ENCODE data around the gene DGCR6.
"Not testable (repeated sequence)": the region's sequence is repeated elsewhere in the genome, so short reads cannot be mapped to it uniquely, and the experiment has no call there.

DGCR6 gene

DNA sequence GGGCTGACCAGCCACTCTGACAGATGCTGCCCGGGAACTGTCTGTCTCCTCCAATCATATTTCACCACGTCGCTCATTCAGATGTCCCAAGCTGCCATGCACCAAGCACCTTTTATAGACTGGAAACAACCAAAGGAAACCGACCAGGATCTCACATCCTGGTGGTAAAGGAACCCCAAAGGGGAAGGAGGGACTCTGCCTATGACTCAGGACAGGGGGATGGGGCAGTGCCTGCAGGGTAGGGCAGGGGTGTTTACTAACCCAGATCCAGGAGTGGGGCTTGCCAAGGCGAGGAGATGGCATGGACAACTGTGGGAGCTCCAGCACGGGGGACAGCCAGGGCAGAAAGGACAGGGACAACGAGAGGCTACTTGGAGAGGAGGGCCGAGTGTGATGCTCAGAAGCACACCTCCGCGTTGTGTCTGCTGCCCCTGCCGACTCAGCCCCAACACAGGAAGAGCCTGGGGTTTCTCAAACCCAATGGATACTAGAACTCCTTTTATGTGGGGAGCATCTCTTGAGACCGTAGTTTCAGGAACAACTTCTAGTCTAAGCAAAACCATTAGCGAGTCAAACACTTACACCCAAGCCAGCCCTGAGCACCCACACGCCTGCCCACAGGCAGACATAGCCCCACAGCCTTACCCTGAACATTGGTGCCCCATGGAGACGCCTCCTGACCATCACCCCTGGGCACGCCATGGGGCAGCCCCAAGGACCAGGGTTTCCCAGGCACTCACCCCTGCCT, 26.0 kb downstream of the DGCR6 start:
- no peak for DNase-seq (ENCODE audit: low read depth)

DNA sequence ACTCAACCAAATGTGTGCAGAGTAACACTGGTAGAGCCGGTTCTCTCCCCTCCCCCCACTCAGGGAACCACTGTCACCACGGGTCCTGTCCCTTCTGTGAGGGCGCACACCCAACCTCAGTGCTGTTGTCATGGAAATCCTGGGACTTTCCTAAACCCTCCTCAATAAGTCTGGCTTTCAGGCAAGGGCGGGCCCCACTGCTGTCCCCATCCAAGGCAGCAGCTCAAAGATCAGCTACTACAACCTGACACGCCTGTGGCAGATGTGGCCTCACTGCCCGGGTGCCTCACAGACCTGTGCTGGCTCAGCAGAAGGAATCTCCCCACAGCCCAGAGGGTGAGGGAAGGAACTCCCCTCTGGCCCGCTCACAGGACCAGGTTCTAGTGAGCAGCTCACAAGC, 27.8 kb downstream of the DGCR6 start:
- DNase-seq (ENCODE audit: low read depth), result no peak

DNA sequence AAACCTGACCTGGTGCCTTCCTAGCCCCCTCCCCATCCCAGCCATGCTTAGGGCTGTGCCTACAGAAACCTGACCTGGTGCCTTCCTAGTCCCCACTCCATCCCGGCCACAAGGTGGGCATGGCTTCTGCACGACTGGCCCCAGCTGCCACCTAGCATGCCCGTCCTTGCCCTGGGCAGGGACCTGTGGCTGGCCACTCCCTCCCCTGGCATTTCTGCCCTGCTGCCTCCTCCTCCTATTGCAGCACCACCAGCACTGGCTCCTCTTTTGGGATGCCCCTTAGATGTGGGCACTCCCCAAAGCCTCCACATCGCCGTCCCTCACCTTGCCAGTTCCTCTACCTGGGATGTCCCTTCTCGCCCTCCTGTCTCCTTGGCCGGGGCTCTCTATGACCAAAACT, 28.6 kb downstream of the DGCR6 start:
- not testable (repeated sequence) for DNase-seq (ENCODE audit: low read depth)

DNA sequence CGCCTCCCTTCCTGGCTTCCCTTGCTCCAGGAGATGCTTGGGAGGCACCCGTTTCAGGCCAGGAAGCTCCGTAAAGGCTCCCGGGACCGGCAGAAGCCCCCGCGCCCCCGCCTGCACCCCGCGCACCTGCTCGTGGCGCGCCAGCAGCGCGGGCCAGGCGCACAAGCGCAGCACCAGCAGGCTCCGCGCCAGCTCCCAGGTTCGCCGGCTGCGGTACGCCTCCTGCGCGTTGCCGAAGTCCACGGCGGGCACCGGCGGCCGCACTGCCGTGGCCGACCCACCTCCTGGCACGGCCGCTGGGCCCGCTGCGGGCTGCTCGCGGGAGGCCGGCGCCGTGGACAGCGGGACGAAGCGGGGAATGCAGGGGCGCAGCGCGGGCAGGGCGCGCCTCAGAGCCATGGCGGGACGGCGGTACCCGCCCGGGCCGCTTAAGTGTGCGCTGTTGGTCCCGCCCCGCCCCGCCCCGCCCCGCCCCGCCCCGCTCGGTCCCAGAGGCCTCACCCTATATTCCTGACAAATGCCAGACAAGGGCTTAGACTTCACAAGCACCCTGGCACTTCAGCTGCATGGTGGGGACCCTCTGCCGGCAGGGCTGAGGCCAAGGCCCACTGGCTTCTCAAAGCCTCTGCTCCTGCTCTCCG, 29.9 kb downstream of the DGCR6 start, which contains the start of gene PRODH:
TSS of gene PRODH (minus strand) at position 405 of the 641 bp plus-strand sequence. CDS start at position 399, 6 bp downstream.
- DNase-seq (ENCODE audit: low read depth), result no peak

DNA sequence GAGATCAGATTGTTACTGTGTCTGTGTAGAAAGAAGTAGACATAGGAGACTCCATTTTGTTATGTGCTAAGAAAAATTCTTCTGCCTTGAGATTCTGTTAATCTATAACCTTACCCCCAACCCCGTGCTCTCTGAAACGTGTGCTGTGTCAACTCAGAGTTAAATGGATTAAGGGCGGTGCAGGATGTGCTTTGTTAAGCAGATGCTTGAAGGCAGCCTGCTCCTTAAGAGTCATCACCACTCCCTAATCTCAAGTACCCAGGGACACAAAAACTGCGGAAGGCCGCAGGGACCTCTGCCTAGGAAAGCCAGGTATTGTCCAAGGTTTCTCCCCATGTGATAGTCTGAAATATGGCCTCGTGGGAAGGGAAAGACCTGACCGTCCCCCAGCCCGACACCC, 32.6 kb downstream of the DGCR6 start:
- not testable (repeated sequence) for DNase-seq (ENCODE audit: low read depth)

DNA sequence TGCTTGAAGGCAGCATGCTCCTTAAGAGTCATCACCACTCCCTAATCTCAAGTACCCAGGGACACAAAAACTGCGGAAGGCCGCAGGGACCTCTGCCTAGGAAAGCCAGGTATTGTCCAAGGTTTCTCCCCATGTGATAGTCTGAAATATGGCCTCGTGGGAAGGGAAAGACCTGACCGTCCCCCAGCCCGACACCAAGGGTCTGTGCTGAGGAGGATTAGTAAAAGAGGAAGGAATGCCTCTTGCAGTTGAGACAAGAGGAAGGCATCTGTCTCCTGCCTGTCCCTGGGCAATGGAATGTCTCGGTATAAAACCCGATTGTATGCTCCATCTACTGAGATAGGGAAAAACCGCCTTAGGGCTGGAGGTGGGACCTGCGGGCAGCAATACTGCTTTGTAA, 41.0 kb downstream of the DGCR6 start:
- DNase-seq (ENCODE audit: low read depth), result not testable (repeated sequence)

DNA sequence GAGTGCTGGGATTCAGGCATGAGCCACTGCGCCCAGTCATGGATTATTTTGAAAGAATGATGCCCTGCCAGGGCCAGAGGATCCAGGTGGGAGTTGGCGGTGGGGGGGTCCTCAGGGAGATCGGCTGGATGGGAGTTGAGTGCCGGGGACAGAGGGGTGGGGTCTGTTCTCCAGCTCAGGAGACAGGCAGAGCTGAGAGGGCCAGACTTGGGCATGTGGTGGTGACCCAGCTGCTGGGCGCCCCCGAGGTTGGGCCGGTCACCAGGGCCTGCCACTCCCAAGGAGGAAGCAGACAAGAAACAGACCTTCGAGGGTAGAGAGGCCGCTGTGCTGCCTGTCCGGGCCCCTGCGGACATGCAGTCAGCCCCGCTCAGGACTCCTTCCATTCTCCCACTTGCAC, 41.8 kb downstream of the DGCR6 start:
- DNase-seq (ENCODE audit: low read depth), result no peak

DNA sequence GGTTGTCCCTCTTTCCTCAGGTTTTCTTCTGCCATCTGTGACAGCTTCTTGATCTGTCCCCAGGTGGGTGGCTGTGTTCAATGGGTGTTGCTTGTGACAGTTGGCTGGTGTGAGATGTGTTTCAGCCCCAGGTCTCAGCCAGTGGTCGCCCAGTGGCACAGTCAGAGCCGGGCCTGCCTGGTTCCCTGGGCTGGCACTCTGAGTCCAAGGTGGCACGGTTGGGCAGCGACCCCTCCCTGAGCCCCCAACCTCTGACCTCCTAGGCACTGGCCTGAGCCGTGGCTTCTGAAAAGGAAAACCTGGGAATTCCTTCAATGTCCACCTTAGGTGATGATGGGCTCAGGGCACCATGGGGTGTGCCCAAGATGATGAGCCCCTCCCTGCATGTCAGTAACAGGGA, 44.0 kb downstream of the DGCR6 start:
- no peak for DNase-seq (ENCODE audit: low read depth)

DNA sequence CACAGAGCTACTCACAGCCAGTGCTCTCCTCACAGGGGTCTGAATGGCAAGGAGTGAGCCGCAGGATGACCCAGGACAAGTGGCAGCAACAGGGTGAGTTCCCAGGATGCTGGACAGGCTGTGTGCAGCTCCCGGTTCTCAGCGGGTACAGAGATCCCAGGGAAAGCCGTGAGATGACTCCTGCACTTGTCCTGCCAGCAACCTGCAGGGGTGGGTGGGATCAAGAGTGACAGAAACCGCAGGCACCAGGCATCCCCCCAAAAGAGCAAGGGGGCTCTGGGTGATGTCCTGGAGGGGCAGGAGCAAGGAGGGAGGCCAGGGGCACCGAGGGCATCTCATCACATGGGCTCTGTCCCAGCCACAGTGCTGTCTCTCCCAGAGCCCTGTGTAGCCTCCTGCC, 45.9 kb downstream of the DGCR6 start:
- no peak for DNase-seq (ENCODE audit: low read depth)

DNA sequence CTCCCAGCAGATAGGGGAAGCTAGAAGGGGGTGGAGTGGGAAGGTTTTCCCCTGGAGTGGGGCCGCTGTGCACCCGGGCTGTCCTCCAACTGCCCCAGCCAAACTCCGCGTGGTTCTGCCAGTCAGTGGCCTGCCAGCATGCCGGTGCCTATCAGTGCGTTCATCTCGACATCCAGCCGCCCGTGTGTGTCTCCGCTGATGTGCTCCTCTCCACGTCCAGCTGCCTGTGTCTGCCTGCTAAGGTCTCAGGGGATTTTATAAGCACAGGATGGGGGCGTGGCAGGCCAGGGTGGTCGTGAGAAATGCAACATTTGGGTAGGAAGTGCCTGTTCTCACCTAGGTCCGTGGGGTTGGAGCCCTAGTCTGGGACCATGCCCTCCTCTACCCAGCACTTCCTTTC, 47.0 kb downstream of the DGCR6 start:
- not testable (repeated sequence) for DNase-seq (ENCODE audit: low read depth)

DNA sequence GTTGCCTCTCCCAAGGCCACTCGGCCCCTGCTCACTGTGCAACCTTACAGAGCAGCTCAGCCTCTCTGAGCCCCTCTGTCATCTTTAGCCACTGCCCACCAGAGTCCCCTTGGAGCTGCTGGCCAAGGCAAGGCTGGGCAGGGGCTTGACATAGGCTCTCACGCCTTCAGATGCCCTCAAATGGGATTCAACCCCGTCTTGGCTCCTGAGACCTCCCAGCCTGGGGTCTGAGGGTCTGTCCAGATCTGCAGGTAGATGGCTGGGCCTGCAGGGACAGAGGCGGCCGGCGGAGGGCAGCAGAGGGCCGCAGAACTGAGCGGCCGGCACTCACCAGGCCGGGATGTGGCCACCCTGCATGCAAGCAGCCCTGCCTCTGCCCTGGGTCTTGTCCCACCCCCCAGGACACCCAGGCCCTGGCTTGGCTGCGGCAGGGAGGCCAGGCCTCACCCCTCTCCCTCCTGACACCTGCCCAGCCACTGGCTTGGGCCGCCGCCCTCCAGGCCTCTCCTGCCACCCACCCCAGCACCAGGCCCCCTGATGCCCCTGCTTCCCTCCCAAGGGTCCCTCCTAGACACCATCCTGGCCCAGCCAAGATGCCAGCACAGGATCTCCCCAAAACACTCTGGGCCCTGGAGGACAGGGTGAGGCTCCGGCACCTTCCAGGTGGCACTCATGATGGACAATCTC, 48.3 kb downstream of the DGCR6 start:
- DNase-seq (ENCODE audit: low read depth), result peak; percentile 31

DNA sequence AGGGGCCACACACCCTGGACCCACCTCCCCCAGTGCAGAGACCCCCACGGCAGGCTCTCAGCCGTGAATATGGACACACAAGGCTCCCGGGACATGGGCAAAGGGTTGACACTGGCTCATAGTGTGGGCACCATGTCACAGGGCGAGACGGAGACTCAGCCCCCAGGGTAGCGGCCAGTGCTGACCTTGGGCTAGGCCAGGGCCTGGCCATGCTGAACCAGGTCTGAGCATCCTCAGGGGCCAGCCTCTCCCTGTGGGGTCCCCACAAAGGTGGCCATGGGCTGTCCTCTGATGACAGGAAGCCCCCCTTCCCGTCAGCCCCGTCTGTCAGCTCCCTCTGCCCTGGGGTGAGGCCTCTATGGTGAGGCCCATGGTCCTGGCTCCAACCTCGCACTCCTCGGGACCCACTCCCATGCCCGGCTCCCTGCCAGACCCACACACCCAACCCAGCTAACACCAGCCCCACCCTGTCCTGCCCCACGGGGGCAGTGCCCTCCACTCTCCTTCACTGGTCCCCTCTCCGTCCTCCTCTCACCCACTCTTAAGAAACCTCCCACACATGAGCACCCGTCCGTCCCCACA, 49.0 kb downstream of the DGCR6 start:
- no peak for DNase-seq (ENCODE audit: low read depth)

DNA sequence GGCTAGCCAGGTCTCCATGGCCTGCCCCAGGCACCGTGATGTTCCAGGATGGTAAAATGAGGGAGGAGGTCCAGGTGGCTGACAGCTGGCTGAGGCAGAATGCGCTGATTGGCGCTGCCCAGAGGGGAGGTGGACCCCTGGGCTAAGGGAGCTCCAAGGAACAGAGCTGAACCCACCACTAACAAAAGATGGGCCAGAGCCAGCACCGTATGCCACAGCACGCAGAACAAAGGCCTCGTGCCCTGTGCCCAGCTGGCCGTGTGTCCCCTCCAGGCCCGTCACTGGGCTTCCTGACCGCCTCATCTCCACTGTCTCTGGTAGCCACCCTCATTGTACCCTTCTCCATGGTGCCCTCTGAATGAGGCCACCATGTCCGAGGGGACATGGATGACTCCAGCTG, 49.6 kb downstream of the DGCR6 start:
- no peak for DNase-seq (ENCODE audit: low read depth)

DNA sequence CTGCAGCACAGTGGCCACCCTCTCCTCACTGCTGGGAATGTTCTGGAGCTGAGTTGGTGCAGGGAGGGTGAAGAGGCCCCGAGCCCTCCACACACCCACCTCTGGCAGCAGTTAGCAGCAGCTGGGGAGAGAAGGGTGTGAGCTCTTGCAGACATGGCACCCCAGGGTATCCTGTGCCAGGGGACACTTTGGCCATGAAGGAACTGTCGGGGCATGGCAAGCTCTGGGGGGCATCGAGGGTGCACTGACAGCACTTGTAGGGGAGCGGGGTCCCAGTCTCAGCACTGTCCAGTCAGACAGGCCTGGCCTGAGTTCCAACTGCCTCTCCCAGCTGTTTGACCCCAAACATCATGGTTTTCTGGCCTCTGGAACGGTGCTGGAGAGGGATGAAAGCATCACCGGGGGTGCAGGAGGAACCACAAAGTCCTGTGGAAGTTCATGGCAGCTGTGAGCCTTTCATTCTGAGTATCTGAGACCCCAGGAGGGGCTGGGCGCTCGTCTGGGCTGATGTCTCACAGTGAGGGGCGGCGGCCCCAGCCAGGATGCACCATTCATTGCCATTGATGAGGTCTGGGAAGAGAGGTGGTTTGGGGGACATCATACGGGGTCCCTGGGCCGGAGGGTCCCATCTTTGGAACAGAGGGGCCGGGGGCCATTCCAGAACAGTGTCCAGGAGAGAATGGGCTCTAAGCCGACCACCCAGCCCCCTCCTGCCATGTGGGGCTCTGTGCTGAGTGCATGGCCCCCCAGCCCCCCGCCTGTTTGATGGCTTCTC, 50.2 kb downstream of the DGCR6 start:
- DNase-seq (ENCODE audit: low read depth), result not testable (repeated sequence)

DNA sequence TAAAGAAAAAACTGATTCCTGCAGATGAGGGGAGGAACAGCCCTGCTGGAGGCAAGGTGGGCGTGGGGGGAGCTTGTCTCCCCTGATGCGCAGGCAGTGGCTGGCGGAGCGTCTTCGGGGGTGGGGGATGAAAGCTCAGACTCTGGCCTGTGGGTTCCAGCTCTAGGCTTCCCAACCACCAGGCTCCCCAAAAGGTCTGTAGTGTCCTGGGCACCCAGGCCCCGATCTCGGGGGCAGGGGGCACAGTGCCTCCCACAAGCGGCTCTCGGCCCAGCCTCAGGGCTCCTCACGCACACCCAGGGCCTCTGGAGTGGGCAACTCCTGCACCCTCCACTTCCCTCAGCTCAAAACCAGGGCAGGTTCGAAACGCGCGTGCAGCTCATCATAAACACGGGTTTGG, 50.8 kb downstream of the DGCR6 start:
- not testable (repeated sequence) for DNase-seq (ENCODE audit: low read depth)

DNA sequence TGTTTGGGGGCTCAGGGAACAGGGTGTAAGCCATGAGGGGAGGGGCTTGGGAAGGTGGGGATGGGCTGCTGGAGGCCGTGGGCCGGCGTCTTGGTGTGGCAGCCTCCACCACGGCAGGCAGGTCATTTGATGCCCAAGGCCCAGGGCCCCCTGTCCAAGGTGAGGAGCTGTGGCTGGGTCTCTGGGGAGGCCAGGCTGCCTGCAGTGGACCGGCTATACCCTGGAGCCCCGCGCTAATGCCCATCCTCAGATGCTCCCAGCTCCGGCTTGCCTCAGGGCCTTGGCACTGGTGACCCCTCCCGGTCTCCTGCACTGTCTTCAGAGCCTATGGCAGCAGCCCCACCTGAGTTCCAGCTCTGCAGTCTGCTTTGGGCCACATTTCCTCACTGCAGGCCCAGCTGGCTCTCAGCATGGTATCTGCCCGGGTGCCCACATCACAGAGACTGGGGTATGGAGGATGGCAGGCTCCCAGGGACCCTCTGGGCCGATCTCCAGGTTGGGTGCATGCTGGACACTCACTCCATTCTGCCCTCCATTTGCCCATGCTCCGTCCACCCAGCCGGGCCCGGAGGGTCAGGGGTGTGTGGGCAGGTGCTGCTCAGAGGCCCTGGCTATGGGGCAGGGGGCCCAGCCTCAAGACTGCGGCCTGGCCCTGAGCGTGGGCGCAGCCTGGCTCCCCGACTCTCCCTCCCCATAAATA, 51.7 kb downstream of the DGCR6 start:
- not testable (repeated sequence) for DNase-seq (ENCODE audit: low read depth)

DNA sequence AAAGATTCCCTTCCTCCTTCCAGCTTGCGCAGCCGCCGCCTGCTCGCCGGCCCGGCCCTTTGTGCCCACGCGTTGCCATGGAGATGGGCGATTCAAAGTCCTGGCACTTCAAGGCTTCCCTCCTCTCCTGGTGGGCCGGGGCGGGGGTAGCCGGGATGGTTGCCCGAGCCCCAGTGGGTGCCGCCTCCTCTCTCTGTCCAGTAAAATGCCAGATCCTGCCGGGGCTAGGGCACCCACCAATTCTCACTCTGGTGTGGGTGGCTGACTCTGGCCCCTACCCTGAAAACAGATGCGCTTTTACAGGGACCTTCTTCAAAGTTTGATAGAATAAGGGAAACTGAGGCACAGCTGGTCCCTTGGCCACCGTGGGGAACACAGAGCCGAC, 52.2 kb downstream of the DGCR6 start:
- not testable (repeated sequence) for DNase-seq (ENCODE audit: low read depth)

DNA sequence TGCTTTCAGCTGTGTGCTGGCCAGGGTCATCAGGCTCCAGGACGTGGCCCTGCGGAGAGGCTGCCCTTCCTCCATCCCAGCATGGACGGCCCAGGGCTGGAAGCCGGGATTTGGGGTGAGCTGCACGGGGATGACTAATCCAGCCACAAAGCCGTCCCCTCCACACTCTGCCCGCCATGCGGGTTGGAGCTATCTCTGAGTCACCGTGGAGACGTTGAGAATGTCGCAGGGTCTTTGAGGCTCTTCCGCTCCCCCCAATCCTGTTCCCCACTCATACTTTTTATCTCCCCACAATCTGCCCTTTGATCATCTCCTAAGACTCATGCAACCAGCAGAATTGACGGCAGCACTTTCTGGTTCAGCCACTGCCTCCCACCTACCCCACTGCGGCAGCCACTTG, 52.6 kb downstream of the DGCR6 start:
- peak; percentile 12 for DNase-seq (ENCODE audit: low read depth)

DNA sequence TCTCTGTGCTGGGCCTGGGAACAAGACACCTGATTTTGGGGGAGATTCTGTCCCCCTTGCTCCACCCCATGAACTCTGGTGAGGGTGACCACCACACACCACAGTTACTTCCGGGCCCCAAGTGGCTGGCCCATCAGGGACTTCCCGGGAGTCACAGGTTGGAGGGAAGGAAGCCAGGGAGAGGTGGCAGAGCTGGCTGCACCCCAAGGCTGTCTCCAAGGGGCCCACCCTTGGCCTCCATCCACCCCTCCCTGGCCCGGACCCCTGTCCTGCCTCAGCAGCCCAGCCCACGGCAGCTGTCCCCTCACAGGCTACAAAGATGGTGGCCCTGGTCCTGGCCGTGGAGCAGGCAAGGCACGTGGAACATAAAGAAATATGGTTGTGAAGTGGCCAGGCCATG, 53.1 kb downstream of the DGCR6 start:
- not testable (repeated sequence) for DNase-seq (ENCODE audit: low read depth)

DNA sequence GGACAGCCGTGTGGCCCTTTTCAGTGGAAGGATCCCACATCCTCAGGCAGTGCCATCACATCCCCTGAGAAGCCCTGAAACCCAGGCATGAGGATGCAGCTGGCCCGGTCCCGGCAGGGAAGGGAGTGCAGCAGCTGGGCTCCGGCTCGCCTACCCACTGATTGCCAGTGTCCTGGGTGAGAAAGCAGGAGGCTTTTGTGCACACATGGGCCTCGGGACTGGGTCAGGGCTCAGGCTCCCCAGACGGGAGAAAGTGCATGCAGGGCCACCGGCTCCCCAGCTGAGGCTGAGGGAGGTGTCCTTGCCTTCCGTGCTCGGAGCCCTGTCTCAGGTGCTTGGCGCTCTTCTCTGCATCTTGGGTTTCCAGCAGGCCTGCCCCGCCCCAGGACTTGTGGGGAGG, 53.6 kb downstream of the DGCR6 start:
- DNase-seq (ENCODE audit: low read depth), result not testable (repeated sequence)

DNA sequence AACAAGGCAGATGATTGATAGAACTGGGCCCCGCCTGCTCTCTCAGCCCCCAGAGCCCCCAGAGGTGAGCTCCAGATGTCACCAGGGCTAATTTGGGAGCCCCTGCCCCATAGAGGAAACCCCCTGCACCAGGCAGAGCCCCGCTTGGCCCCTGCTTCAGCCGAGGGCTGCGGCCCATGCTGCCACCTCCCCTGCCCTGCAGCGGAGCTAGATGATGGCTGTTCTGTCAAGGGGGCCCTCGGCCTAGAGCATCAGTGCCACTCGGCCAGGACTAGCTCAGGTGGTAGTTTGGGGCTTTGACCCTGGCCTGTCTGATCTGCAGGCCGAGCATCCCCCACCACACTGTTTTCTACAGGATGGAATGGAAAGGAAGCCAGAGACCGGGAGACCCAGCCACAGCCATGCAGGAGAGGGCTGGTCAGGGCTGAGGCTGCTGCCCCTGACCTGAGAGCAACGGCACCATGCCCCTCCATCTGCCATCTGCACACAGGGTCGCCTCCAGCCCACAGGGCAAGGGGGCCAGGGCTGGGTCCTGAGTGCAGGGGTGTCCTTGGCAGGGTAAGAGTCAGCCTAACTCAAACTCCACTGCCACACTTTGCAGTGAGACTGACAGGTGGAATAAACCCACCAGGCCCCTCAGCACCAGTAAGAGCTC, 54.2 kb downstream of the DGCR6 start:
- not testable (repeated sequence) for DNase-seq (ENCODE audit: low read depth)
